KBM-7 (cell line): ENCODE measurements around the gene GRK3.
"Not testable (repeated sequence)": the region's sequence is repeated elsewhere in the genome, so short reads cannot be mapped to it uniquely, and the experiment has no call there.

Experiments
- DNase-seq: peaks from one replicate; pipeline ENCODE4 v3.0.0-alpha.2; 2015
- in situ Hi-C: fragments of 300-500 bp; cut with MboI; formaldehyde crosslinking; loops from 2 replicates; pipeline ENCODE4 v1.14.3; 2020; ENCODE audit warnings: low sequenced_read_pairs, low pct_unique_long_range_greater_than_20kb, mixed read lengths

GRK3 gene

GRCh38 chr22:25568066-25568465, 3.6 kb downstream of the GRK3 start:
- in situ Hi-C loops, DNase-seq: not testable (repeated sequence)

GRCh38 chr22:25569361-25569760, 4.9 kb downstream of the GRK3 start:
- DNase-seq: no peak
- in situ Hi-C loops: no loop called here

DNA sequence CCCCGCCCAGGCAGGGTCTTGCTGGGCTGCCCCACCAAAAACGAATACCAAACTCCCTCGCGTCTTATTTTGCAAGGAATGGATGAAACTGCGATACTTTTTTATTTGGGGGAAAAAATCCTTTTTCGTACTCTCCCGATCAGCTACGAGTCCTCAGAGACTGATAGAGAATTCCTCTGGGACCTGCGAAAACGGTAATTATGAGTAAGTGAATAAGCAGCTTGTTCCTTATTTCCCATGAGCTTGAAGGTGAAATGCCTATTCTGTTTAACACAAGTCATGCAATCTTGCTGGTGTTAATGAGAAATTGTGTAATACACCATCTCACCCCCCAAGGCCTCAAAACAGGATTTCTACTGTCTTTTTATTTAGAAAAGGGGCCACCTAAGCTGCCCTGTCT, 5.5 kb downstream of the GRK3 start:
- in situ Hi-C loops: no loop called here
- DNase-seq: no peak

- in situ Hi-C loops: no loop called here
- DNase-seq: no peak
Observed at GRCh38 chr22:25570486-25570885, 6.0 kb downstream of the GRK3 start.

- in situ Hi-C loops, DNase-seq: not testable (repeated sequence)
Observed at GRCh38 chr22:25571969-25572707, 7.7 kb downstream of the GRK3 start.

- peak; percentile 54 for DNase-seq
- in situ Hi-C loops: no loop called here
Observed at GRCh38 chr22:25572708-25573171, 8.3 kb downstream of the GRK3 start.

DNA sequence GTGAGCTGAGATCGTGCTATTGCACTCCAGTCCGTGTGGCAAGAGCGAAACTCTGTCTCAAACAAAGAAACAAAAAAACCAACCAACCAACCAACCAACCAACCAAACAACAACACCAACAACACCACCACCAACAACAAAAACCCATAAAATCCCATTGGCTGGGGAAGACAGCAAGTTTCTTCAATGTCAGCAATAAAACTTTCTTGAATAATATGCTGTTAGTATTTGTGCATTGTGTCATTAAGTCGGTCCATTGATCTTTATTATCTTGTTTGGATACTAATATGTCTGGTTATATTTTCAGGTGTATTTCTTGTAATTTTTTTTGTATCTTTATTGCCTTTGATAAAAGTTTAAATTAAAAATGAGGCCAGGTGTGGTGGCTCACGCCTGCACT, 9.4 kb downstream of the GRK3 start:
- no peak for DNase-seq
- in situ Hi-C loops: no loop called here

GRCh38 chr22:25574736-25575135, 10.3 kb downstream of the GRK3 start:
- DNase-seq: no peak
- in situ Hi-C loops: no loop called here

- in situ Hi-C loops, DNase-seq: not testable (repeated sequence)
Observed at GRCh38 chr22:25575674-25576392, 11.4 kb downstream of the GRK3 start.

DNA sequence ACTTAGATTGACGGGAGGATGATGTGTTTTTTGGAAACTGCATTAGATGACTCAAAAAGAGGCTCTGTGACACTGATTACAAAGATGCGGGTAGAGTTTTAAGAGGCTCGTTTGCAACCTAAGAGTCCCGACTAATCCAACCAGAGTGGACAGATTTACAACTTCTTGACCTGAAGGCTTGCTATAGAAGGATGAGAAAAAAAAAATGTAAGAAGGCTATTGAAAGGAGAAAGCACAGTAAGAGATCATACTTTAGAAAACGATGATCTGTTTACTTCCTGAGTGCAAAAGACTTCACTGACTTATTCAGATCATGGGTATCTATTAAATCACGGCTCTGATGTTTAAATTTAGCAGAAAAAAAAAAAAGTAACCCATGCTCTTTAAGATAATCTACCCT, 17.0 kb downstream of the GRK3 start:
- DNase-seq, in situ Hi-C loops: not testable (repeated sequence)

DNA sequence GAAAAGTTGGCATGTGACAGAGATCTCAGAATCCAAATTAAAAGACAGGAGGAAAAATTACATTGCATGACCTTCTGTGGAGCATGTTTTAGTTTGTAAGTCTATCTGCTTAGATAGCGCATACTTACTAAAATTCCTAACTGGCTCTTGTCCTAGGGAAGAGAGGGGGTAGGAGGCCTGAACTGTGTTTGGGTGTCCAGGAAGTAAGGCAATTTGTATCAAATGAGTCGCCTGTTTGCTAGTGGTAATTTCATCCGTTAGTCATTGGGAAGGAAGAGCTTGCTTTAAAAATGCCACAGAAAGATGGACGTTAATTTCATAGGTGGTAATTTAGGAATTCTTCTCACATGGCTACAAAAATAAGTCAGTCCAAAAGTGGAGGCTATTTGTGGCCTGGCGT, 18.5 kb downstream of the GRK3 start:
- DNase-seq: no peak
- in situ Hi-C loops: no loop called here

- in situ Hi-C loops, DNase-seq: not testable (repeated sequence)
Observed at GRCh38 chr22:25584993-25585392, 20.5 kb downstream of the GRK3 start.

- DNase-seq, in situ Hi-C loops: not testable (repeated sequence)
Observed at GRCh38 chr22:25589664-25590063, 25.2 kb downstream of the GRK3 start.

- DNase-seq, in situ Hi-C loops: not testable (repeated sequence)
Observed at GRCh38 chr22:25593323-25593722, 28.8 kb downstream of the GRK3 start.

- in situ Hi-C loops: no loop called here
- DNase-seq: no peak
Observed at GRCh38 chr22:25598609-25599008, 34.1 kb downstream of the GRK3 start.

GRCh38 chr22:25602445-25602844, 38.0 kb downstream of the GRK3 start:
- in situ Hi-C loops: no loop called here
- DNase-seq: no peak

- no peak for DNase-seq
- in situ Hi-C loops: no loop called here
Observed at GRCh38 chr22:25602916-25603315, 38.4 kb downstream of the GRK3 start.

DNA sequence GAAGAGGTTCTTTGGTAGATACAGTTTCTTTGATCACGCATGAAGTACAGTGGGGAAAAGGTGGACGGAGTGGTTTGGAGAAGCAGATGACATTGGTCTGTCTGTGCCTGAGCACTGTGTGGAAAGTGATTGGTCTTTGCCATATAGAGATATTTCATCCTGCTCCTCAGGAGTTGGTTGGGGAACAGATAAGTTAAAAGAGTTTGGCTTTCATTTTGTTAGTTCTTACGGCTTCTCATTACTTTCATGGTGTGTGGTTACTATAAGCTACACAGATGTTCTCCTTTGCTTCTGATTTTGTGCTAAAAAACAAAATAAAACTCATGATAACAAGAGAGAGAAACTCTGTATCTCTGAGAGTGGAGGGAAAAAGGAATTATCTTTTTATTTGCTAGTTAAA, 40.7 kb downstream of the GRK3 start:
- in situ Hi-C loops, DNase-seq: not testable (repeated sequence)

GRCh38 chr22:25605565-25605964, 41.1 kb downstream of the GRK3 start:
- DNase-seq, in situ Hi-C loops: not testable (repeated sequence)

DNA sequence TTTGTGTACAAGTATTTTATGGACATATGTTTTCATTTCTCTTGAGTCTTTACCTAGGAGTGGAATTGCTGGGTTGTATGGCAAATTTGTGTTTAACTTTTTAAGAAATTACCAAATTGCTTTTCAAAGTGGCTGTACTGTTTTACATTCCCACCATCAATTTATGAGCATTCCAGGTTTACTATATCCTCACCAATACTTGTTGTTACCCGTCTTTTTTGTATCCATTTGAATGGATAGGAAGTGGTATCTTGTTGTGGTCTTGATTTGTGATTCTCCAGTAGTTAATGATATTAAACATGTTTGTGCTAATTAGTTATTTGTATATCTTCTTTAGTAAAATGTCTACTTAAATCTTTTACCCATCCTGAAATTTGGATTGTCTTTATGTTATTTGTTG, 46.8 kb downstream of the GRK3 start:
- in situ Hi-C loops, DNase-seq: not testable (repeated sequence)
